ENCODE measurements around the gene MARCO. TPM values are rescaled to one million over a fixed set of nuclear protein-coding genes. Genes with fewer than 3 reads are reported as not detected.

MARCO gene
- total RNA-seq, result not detected in 2 replicates

DNA sequence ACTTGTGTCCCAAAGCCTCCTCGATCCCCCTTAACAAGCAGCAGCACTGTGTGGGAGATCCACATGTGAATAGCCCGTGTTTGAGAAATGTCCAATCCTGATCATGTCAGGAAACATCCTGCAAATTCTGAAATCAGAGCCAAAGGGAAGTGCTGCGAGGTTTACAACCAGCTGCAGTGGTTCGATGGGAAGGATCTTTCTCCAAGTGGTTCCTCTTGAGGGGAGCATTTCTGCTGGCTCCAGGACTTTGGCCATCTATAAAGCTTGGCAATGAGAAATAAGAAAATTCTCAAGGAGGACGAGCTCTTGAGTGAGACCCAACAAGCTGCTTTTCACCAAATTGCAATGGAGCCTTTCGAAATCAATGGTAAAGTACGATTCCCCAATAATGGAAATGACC, at the start of gene MARCO:
TSS of gene MARCO (plus strand) at position 164 of the 400 bp plus-strand sequence. CDS start at position 271, 107 bp downstream.

Other genes starting within 250 kb of the MARCO start
- not detected in 2 replicates for gene EN1, start 94.5 kb upstream of the MARCO start, total RNA-seq
- not detected in 2 replicates for gene C1QL2, start 216.6 kb downstream of the MARCO start, total RNA-seq

Data from mammary microvascular endothelial cell (primary cell).